ENCODE measurements around the gene LAP3.
"Not testable (repeated sequence)": the region's sequence is repeated elsewhere in the genome, so short reads cannot be mapped to it uniquely, and the experiment has no call there.

Gene LAP3

GRCh38 chr4:17576932-17577664, at the start of gene LAP3:
LAP3 (plus strand) TSS chr4:17577198; CDS start chr4:17577466, 268 bp downstream.
- DNase-seq = peak; percentile 100

DNA sequence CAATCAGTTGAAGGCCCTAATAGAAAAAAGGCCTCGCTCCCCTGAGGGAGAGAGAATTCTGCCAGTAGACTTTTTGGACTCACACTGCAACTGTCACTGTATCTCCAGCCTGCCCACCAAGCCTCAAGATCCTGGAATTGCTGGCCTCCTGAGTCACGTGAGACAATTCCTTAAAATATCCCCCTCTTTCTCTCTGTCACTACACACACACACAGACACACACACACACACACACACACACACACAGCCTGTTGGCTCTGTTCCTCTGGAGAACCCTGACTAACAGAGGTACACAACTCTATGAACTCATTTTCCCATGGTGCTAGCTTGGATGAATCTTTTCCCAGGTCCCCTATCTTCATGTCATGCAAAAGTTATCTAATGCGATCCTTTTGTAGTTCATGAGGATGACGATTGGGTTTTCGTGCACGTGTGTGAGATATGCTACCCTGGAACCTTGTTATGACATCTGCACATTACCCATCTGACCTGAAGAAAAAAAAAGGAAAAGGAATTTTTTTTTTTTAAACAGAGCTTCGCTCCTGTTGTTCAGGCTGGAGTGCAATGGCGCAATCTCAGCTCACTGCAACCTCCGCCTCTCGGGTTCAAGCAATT, 48.3 kb upstream of the LAP3 start:
- no peak for DNase-seq

DNA sequence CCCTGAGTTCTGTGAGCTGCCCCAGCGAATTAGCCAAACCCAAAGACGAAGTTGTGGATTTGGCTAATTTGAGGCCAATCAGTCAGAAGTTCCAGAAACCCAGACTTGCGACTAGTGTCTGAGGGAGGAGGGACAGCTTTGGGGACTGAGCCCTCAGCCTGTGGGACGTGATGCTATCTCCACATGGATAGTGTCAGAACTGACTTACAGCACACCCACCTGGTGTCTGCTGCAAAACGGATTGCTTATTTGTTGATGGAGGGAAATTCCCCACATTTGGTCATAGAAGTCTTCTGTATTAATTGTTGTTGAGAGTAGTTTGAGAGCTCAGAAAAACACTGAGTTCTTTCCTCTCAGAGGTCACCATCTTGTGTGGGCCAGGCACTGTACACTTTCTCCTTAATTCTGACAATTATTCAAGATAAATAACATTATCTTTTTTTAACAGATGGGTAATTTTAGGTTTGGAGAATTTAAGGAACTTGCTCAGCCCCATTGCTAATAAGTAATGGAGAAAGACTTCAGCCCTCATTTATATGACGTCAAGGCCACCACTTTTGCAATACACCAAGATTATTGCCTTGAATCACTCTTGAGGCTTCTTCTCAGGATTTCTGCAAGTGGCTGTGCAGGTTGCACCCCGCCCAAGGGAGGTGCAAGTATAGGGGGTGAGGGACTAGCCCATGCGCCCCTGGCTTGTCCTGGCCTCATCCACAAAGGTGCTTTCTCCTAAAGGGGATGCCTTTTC, 45.3 kb upstream of the LAP3 start:
- no peak for DNase-seq

DNA sequence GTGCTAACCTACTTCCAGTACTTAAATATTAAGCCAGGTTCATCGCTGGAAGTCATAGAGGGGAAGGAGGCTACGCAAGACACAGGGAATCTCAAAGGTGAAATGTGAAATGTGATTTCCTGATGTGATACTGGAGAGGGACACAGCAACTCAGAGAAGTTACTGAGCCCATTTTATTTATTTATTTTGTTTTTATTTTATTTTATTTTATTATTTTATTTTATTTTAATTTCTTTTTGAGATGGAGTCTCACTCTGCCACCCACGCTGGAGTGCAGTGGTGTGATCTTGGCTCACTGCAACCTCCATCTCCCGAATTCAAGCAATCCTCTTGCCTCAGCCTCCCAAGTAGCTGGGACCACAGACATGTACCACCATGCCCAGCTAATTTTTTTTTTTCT, 42.3 kb upstream of the LAP3 start:
- DNase-seq = no peak

DNA sequence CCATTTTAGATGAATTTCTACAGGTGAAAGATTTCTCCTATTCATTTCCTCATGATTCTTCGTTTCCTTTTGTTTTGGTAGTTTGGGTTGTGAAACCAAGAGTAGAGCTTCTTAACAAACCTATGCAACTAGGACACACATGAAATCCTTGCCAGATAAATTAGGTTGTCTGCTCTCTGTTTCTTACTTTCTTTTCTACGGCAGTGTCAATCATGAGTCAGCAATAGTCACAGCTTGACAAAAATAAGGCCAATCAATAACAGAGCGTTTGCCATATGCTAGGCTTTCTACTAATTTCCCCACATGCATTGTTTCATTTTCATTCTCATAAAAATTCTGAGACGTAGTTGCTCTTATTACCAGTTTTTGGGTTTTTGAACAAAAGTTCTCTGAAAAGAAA, 41.8 kb upstream of the LAP3 start:
- DNase-seq = no peak

DNA sequence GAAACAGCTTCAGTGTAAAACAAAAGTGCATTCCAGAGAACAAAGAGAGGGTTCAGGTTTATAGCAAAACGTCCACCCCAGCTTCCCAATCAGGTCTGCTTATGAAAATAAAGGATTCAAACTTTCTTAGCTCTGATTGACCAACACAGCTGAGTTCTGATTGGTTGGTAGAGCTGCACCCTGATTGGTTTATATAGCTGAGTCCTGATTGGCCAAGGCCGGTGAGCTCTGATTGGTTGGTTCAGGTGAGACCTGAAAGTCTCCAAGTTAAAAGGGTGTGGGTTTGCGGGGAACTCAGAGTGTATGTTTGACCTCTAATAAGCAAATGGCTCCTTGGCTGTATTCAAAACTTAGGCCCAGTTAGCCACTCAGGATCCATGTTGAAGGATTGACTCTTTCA, 41.1 kb upstream of the LAP3 start:
- no peak for DNase-seq

- DNase-seq = not testable (repeated sequence)
Observed at GRCh38 chr4:17537060-17537459, 39.9 kb upstream of the LAP3 start.

DNA sequence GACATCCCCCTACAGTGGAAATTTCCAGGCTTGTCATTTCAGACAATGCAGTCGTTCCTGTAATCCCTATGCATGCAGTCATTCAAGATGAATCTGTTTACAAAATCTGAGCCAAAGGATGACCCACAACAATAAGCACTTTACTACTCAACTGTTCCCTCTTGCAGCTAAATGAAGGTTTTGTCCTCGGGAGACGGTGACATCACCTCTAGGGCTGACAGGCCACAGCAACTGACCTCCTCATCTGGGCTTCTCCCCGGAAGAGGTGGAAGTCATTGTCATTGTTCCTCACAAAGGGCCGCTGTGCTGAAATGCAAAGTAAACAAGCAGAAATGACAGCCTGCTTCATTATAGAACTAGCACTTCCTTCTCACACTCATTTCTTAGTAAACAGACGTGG, 32.8 kb upstream of the LAP3 start:
- DNase-seq = no peak

DNA sequence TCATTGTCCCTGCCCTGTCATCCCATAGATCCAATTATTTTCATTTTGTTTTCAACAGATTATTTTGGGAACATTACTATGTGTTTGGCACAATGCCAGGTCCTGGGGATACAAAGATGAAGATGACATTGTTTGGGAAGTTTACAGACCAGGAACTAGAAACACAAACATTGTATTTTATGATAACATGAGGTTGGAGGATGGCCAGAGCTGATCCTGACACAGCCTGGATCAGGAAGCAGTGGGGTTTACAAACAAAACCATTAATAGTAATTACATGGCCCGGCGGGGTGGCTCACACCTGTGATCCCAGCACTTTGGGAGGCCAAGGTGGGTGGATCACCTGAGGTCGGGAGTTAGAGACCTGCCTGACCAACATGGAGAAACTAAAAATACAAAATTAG, 32.2 kb upstream of the LAP3 start:
- no peak for DNase-seq

DNA sequence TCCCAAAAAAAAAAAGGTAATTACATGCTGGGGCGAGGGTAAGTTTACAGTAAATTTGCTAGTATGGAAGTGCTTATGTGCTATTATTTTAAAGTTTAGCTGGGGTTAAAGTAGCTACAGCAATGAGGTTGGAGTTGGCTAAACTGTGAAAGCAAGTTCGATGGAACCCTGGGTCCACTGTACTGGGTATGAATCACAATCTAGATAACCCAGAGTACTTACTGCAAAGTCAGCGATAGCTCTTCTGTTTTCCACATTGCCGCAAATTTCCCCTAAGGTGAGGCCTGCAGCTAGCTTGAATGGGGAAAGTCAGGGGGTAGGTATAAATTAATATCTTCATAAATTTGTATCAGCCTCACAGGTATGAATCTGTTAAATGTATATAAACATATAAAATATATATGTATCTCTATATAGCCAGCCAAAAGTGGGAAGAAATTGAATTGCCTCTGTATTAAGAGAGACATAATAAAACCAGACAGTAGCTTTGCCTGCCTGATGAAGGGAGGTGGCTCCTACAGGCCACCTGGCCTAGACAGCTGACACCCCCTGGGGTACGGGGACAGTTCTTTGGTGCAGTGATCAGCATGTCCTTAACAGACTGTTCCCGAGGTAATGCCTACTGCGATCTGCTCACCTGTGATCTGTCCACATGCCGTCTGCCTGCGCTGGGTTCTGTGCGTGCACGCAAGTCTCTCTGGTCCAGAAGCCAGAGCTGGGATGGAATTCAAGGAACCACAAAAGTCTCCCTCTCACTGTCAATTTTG, 31.4 kb upstream of the LAP3 start:
- no peak for DNase-seq

DNA sequence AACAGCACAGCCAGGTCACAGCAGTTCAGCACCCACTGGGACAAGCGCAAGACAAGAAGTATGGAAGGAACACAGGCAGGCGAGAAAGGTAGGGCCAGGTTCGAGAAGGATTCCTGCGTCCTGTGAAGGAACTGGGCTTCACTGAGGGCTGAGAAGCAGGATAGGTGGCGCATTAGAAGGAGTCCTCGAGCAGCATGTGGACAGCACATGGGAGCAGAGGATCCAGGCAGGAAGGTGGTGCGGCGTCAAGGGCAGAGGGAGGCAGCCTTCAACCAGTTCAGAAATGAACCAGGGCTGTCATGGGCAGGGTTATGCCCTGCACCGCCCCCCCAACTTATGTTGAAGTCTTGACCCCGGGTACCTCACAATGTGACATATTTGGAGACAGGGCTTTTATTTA, 30.8 kb upstream of the LAP3 start:
- no peak for DNase-seq

GRCh38 chr4:17546678-17547077, 30.3 kb upstream of the LAP3 start:
- DNase-seq = no peak

DNA sequence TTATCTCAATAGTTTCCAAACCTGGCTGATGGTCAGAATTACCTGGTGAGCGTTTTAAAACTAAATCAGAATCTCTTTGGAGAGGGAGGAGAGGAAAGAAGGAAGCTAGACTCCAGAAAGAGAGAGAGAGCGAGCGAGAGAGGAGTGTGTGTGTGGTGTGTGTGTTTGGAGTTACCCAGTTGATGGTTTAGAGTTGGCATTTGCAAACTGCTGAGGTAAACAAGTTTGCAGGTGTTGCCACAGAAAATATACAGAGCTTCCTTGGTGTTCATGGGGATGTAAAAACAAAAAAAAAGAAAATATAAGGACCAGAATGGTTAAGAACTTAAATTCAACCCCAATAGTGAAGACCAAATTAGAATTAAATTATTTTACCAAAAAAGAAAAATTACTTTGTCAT, 26.4 kb upstream of the LAP3 start:
- no peak for DNase-seq

GRCh38 chr4:17552427-17552826, 24.6 kb upstream of the LAP3 start:
- no peak for DNase-seq

DNA sequence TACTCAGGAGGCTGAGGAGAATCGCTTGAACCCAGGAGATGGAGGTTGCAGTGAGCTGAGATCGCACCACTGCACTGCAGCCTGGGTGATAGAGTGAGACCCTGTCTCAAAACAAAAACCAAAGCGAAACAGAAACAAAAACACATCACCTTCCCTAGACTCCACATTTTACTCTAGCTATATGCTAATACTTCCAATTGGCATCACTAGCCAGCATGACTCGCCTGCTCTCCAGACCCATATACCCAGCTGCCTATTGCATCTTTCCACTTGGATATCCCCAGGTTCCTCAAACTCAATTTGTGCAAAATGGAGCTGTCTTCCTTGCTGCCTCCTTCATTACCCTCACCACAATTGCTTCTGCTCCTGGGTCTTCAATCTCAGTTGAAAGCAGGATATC, 22.4 kb upstream of the LAP3 start:
- no peak for DNase-seq

DNA sequence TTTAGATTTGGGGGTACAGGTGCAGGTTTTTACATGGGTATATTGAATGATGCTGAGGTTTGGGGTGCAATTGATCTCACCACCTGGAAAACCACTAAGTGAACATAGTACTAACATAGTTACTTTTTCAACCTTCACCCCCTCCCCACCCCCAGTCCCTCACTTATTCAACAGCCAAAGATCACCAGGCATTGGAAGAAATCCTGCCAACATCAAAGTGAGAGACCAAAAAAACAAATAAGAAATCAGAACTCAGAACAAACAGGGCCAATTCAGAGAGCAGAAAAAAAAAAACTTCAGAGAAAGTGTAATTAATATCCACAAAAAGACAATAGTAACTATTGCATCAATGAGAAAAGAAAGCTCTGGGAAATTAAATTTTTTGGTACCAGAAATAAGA, 20.5 kb upstream of the LAP3 start:
- no peak for DNase-seq

- DNase-seq = no peak
Observed at GRCh38 chr4:17557880-17558279, 19.1 kb upstream of the LAP3 start.

GRCh38 chr4:17558941-17559708, 17.9 kb upstream of the LAP3 start:
- no peak for DNase-seq

- no peak for DNase-seq
Observed at GRCh38 chr4:17559709-17560048, 17.3 kb upstream of the LAP3 start.

DNA sequence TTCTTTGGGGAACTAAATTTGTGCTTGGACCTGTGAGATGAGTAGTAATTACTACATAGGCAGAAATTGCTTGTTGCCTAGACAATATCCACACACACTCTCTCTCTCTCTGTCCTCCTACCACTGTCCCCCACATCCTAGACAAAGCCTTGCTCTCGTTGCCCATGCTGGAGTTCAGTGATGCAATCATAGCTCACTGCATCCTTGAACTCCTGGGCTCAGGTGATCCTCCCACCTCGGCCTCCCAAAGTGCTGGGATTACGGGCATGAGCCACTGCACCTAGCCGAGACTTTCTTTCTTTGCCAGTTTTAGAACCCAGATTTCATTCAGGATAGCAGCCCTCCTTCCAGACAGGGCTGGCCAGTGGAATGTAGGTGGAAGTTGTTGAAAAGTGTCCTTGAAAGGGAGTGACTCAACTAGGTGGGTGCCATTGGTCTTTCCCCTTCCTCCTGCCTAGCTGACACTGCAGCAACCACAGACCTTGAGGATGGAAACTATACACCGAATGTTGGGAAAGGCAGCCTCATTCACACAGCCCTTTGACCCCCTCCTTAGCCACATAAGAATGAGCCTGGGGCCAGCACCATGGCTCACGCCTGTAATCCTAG, 16.8 kb upstream of the LAP3 start:
- no peak for DNase-seq

DNA sequence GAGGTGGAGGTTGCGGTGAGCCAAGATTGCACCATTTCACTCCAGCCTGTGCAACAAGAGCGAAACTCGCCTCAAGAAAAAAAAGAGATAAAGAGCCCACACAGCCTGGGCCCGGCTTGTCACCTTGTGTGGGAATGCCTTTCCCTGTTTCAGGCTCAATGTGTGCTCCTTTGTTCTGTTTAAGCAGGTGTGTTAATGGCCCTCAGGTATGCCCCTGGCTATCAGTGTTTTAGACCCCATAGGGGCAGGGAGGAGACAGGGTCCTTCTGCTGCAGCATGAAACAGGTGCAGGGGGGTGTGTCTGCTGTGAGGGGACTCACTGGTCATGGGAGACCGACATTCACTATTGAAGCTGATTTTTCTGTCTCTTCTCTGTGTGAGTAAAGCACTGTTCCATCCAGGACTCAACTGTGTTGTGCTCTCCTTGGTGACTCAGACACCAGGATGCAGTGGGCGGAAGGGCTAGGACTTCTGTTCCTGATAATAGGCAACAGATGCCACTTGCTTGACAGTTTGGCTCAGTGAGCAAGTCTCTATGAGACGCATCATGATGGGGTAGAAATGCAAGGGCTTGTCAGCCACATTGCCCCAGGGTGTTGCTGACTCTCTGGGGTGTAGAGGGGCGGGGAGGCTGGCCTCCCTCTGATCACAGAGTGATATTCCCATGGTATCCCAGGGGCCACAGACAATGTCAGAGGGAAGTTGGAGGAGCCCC, 15.6 kb upstream of the LAP3 start:
- DNase-seq = no peak

DNA sequence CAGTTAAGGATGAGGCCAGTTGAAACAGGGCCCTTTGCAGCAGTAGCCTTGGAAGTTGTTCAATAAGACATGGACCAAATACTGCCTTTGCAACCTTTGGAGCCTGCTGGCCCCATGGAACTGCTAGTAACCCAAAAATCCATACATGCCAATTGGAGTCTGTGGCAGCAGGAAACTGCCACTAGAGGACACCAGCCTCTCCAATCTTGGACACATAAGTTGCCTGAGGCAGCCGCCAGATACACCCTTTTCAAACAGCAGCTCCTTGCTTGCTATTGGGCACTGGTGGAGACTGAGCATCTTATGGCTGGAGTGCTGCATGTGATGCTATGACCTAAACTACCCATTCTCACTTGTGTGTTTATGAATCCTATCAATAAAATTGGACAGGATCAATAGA, 14.8 kb upstream of the LAP3 start:
- DNase-seq = no peak
